ENCODE data around the gene APCDD1L.
"Not testable (repeated sequence)": the region's sequence is repeated elsewhere in the genome, so short reads cannot be mapped to it uniquely, and the experiment has no call there.

Gene APCDD1L

GRCh38 chr20:58514321-58515232, 622 bp downstream of the APCDD1L start:
- no peak for DNase-seq (ENCODE audit: low spot score)

- DNase-seq (ENCODE audit: low spot score), result no peak
These were observed 1.5 kb downstream of the APCDD1L start for GRCh38 chr20:58513580-58514285.

- no peak for DNase-seq (ENCODE audit: low spot score)
These were observed 2.2 kb downstream of the APCDD1L start for GRCh38 chr20:58512808-58513552.

- no peak for DNase-seq (ENCODE audit: low spot score)
These were observed 3.3 kb downstream of the APCDD1L start for GRCh38 chr20:58511861-58512260.

GRCh38 chr20:58511364-58511763, 3.8 kb downstream of the APCDD1L start:
- DNase-seq (ENCODE audit: low spot score), result no peak

GRCh38 chr20:58510921-58511320, 4.3 kb downstream of the APCDD1L start:
- DNase-seq (ENCODE audit: low spot score), result no peak

GRCh38 chr20:58508762-58509395, 6.3 kb downstream of the APCDD1L start:
- DNase-seq (ENCODE audit: low spot score), result no peak

- DNase-seq (ENCODE audit: low spot score), result not testable (repeated sequence)
These were observed 8.2 kb downstream of the APCDD1L start for GRCh38 chr20:58506999-58507398.

- no peak for DNase-seq (ENCODE audit: low spot score)
These were observed 10.6 kb downstream of the APCDD1L start for GRCh38 chr20:58504566-58504965.

GRCh38 chr20:58503668-58504067, 11.5 kb downstream of the APCDD1L start:
- DNase-seq (ENCODE audit: low spot score), result no peak

- no peak for DNase-seq (ENCODE audit: low spot score)
These were observed 14.9 kb downstream of the APCDD1L start for GRCh38 chr20:58500256-58500655.

- DNase-seq (ENCODE audit: low spot score), result no peak
These were observed 16.6 kb downstream of the APCDD1L start for GRCh38 chr20:58498470-58499068.

- DNase-seq (ENCODE audit: low spot score), result no peak
These were observed 17.3 kb downstream of the APCDD1L start for GRCh38 chr20:58497724-58498469.

GRCh38 chr20:58497076-58497641, 18.0 kb downstream of the APCDD1L start:
- DNase-seq (ENCODE audit: low spot score), result no peak

- DNase-seq (ENCODE audit: low spot score), result no peak
These were observed 18.8 kb downstream of the APCDD1L start for GRCh38 chr20:58496429-58496769.

GRCh38 chr20:58495623-58496428, 19.4 kb downstream of the APCDD1L start:
- no peak for DNase-seq (ENCODE audit: low spot score)

GRCh38 chr20:58494923-58495622, 20.1 kb downstream of the APCDD1L start:
- DNase-seq (ENCODE audit: low spot score), result no peak

- DNase-seq (ENCODE audit: low spot score), result no peak
These were observed 22.2 kb downstream of the APCDD1L start for GRCh38 chr20:58492795-58493524.
